ENCODE data around the gene VIM.

The VIM gene

DNA sequence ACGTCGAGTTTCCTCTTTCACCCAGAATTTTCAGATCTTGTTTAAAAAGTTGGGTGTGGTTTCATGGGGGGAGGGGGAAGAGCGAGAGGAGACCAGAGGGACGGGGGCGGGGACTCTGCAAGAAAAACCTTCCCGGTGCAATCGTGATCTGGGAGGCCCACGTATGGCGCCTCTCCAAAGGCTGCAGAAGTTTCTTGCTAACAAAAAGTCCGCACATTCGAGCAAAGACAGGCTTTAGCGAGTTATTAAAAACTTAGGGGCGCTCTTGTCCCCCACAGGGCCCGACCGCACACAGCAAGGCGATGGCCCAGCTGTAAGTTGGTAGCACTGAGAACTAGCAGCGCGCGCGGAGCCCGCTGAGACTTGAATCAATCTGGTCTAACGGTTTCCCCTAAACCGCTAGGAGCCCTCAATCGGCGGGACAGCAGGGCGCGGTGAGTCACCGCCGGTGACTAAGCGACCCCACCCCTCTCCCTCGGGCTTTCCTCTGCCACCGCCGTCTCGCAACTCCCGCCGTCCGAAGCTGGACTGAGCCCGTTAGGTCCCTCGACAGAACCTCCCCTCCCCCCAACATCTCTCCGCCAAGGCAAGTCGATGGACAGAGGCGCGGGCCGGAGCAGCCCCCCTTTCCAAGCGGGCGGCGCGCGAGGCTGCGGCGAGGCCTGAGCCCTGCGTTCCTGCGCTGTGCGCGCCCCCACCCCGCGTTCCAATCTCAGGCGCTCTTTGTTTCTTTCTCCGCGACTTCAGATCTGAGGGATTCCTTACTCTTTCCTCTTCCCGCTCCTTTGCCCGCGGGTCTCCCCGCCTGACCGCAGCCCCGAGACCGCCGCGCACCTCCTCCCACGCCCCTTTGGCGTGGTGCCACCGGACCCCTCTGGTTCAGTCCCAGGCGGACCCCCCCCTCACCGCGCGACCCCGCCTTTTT is at the start of gene VIM:
VIM (plus strand) TSS at position 151 of the 925 bp plus-strand sequence. CDS start 1,182 bp downstream, outside the sequence.
- DNase-seq = peak; percentile 88

DNA sequence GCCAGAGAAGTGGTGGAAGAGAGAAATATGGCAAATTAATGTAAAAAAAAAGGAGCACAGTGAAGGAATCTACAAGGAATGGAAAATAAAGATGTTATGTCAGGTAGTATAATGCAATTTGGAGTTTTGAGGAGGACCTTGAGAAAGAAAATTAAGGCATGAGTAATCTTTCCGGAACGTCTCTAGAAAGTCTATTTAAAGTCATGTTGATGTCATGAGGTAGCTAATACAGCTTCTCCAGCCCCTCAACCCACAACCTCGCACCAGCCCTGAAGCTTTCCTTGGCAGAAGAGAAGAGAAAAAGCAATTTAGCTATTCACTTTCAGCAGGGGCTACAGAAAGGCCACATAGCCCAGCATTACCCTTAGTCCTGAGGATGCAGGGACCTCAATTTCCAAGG is 49.0 kb upstream of the VIM start:
- no peak for DNase-seq

DNA sequence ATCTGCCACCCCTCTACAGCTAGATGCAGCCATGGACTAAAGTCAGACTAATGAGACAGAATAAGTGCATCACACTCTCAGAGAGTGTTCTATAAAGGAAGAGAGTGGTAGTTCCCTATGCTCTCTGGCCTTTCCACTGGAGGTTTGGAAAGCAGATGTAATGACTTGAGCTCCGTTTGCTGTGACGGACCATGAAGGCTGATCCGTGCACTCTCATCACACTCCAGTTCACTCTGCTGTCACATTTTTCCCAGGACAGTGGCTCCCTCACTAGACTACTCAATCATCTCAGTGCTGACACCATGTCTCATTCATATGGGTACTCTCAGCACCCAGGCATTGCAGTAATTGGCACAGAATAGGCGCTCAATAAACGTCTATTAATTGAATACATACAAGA is 46.9 kb upstream of the VIM start:
- no peak for DNase-seq

GRCh38 chr10:17181751-17182150 is 46.3 kb upstream of the VIM start:
- DNase-seq = no peak

GRCh38 chr10:17183110-17183509 is 44.9 kb upstream of the VIM start:
- DNase-seq = no peak

GRCh38 chr10:17185873-17186272 is 42.2 kb upstream of the VIM start:
- DNase-seq = no peak

GRCh38 chr10:17188644-17189172 is 39.3 kb upstream of the VIM start:
- no peak for DNase-seq

DNA sequence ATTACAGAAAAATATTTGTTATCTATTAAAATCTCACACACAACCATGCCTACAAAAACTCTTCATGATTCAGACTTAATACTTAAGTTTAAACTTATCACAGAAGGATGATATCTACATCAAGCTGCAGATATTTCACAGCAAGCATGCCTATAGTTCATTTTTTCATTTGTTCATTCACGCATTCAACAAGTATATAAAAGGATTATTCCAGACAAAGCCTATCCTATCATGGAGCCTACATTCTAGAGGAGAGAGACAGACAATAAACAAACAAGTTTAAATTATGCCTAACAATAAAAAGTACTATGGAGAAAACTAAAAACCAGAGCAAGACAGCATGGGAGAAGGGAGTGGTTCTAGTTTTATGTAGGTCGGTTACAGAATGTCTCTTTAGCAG is 37.4 kb upstream of the VIM start:
- no peak for DNase-seq

GRCh38 chr10:17195083-17195482 is 33.0 kb upstream of the VIM start:
- no peak for DNase-seq

GRCh38 chr10:17196045-17196444 is 32.0 kb upstream of the VIM start:
- no peak for DNase-seq

DNA sequence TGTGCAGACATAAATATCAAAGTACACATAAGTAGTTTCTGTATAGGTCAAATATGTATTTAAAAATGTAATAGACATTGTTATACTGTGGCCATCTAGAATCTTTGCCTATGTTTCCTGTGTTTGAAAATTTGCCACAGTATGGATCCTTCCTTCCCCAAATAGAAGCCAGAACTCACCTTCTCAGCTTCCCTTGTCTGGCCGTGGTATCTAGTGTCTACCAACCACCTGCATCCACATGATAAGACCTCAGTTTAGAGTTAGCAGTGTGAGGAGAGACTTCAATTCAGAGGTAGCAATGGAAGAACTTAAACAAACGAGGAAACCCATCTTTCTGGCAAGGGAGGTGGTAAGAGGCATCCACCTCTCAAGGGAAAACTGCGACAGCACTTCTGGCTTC is 31.5 kb upstream of the VIM start:
- DNase-seq = no peak

DNA sequence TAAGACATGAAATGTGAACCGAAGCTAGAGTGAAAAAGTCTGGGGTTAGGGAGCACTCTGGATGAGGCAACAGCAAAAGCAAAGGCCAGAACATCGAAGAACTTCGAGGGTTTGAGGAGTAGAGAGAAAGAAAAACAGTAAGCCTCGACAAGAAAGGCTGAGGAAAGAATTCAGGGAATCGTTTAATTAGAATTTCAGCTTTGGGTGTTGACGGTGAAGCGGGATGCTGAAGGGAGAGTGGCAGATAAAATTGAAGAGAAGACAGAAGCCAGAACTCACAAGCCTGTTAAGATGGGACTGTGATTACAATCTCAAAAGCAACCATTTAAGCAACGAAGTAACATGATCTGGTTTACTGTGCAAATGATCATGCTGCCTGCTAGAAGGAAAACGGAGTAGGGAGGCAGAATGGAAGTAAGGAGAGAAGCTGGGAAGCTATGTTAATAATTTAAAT is 28.7 kb upstream of the VIM start:
- DNase-seq = no peak

DNA sequence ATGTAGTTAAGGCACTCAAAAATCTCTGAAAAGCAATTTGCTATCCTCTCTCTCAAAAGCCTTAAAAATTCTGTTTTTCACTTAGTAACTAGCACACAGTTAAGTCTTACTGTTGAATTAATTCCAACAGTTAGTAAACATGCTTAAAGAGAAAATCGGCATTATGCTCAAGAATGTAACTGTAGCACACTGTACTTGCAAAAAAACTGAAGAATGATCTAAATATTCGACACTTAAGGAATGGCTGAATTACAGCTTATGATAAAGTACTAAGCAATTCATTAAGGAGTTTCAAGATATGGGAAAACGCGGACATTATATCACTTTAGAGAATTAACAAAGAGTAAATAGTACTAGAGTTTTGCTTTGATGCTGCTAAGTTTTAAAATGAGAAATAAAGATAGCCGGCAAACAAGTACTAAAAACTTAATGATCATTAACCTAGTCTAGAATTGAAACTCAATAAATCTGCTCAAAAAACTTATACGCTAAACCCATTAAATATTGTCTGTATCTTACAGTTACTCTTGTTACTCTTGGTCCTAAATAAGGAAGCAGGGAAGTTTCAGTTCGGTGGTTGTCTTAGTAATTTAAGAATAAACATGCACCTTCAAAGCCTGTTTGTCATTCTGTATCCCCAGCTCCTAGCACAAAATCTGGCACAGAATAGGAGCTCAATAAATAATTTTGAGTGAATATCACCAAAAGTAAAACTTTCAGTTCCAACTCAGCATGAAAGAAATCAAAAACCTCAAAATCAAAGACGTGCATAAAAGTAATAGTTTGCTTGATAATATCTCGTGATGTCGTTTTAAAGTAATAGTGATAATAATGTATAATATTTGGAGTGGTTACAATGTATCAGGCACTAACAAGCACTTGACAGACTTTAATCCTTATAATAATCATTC is 27.8 kb upstream of the VIM start:
- peak; percentile 31 for DNase-seq

DNA sequence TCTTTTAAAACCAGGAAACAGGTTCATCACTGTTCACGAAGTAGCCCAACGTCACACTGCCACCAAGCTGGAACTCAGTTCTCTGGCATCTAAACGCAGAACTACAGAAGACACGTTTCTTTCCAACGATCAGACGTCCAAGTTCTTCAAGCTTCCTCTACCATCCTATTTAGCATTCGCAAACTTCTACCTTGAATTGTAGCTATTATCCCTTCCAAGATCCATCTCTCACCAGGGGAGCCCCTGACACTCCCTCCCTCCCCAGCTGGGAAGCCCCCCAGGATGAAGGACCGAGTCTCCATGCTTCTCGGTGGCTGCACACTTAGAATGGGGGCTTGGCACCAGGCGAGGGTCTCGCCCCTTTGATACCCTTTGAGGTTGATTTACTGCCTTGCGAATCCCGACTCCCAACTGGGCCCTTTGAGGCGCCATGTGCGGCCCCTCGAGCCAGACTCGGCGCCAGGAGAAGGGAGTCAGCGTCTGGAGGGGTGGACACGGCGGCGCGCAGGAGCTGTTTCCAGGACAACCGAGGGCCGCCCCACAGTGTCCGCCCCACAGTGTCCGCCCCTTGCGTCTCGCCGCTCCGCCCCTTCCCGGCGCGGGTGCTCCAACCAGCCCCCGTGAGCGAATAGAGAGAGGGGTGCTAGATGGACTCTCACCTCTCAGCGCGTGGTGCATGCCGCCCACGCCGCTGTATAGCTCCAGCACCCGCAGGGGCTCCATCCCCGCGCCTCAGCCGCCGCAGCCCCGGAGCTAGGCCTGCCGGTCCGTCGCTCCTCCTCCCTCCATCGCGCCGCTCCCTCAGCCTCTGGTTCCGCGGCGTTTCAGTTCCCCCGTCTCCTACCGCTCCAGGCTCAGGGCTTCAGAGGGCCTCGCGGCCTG is 26.9 kb upstream of the VIM start, which contains the start of gene TRDMT1:
TRDMT1 (minus strand) TSS at position 761 of the 882 bp plus-strand sequence; CDS start at position 723, 38 bp downstream.
- peak; percentile 85 for DNase-seq

DNA sequence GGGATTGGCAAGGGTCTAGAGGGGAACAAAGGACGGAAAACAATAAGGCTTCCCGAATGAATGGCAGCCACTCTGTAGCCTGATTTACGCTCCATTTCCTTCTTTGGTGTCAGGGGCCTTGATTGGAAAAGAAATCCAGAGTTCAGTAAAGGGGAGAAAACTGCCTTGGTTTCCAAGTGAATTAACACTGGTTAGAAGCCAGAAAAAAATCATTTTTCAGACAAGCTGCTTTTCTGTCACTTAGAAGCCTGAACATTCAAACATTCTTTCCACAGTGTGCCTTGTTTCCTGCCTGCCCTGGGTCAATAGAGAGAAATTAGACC is 26.3 kb upstream of the VIM start:
- no peak for DNase-seq

DNA sequence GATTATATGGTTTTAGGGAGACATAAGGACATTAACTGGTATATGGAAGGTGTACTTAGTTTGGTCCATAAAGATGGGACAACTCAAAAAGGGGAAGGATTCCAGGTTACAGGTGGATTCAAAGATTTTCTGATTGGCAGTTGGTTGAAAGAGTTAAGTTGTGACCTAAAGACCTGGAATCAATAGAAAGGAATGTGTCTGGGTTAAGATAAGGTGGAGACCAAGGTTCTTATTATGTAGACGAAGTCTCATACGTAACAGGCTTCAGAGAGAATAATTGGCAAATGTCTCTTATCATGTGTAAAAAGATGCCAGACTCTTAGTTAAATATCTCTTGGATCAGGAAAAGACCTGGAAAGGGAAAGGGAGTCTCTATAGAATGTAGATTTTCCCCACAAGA is 25.5 kb upstream of the VIM start:
- no peak for DNase-seq

DNA sequence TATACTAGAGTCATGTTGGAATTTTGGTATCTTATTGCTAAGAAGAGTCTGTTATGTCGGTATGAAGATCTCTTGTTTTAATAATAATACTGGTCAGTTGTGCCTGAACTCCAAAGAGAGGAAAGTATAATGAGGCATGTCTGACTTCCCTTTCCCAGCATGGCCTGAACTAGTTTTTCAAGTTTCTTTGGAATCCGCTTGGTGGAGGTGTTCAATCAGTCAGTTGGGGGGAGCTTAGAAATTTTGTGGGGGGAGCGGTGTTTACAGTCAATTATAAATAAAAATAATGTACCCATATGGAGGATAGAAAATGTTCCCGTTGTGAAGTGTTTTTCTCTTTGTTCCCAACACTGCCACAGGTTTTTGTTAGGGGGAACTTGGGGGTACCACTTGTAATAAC is 25.0 kb upstream of the VIM start:
- no peak for DNase-seq

- no peak for DNase-seq
Observed at GRCh38 chr10:17203416-17203815, 24.6 kb upstream of the VIM start.

DNA sequence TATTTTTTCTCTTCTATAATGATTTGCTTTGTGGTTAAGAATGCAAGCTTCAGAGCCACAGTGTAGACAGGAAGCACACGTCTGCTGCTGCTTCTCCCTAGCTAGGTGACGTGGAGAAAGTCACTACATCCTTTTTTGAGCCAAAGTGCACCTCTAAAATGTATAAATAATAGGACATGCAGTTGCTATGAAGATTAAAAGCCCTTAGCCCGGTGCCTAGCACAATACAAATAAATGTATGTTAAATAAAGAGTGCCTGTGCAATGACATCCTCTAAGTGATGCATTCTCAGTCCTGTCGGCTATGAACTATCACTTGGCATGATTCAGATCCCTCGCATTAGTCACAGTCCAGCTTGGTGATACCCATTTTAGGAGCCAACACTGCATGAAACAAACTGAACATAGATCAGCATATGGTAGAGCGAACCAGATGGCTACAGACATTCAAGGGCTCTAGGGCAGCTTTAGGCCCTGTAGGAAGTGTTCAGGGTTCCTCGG is 21.8 kb upstream of the VIM start:
- DNase-seq = peak; percentile 87

DNA sequence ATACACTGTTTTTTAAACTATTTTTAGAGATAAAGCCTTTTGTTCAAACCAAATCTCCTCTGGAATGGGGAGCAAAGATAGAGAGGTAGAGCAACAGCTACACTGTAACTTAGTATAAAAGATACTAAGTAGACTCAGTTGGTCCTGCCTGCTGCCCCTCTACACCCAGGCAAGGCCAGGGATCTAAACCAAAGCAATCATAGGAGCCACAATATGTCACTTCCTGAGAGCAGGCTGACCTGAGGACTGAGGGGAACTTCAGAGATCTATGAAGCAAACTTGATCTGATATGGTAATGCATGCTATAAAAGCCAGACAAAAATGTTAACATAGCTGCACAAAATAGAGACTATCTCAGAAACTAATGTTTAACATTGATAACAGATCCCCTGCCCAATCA is 19.6 kb upstream of the VIM start:
- DNase-seq = no peak

GRCh38 chr10:17209302-17209701 is 18.7 kb upstream of the VIM start:
- no peak for DNase-seq

- DNase-seq = no peak
Observed at GRCh38 chr10:17209881-17210280, 18.2 kb upstream of the VIM start.

All from CD4-positive, alpha-beta T cell treated with Interleukin-17A for 1 hour (primary cell).